ENCODE results near the gene SPTLC1. TPM values are rescaled to one million over a fixed set of nuclear protein-coding genes. Genes with fewer than 3 reads are reported as not detected.
"Not testable (repeated sequence)": the region's sequence is repeated elsewhere in the genome, so short reads cannot be mapped to it uniquely, and the experiment has no call there.

Gene SPTLC1
- total RNA-seq, 1 experiment from 2014 or later = 58.8 TPM

- Histone ChIP-seq H3K4me1 (ENCODE audit: control insufficient read depth, insufficient read depth, low read length) (no peaks in the 10 kb centered on the region), H3K9me3 (ENCODE audit: control insufficient read depth, insufficient read depth, low read depth, low read length) (no peaks in the 10 kb centered on the region), H3K27me3 (ENCODE audit: control insufficient read depth, insufficient read depth, low read length) (no peaks in the 10 kb centered on the region), H3K27ac (ENCODE audit: low read length) (no peak overlapping the region), H3K4me3 (ENCODE audit: low read depth in 2 of 2, low read length in 2 of 2) (no peak overlapping the region), H3K36me3 (ENCODE audit: control insufficient read depth, insufficient read depth, low read length) (peaks cover 3% of the 10 kb centered on the region; the same call in 1 of the 2 replicates)
- in situ Hi-C loops (cut with HindIII; ENCODE audit: low pct_unique_long_range_greater_than_20kb, low sequenced_read_pairs) = no loop called here
- peak; percentile 28; the same call in 1 of the 2 replicates for TF ChIP-seq CTCF (IDR thresholded peaks at IDR 0.05)
- no peak for TF ChIP-seq POLR2AphosphoS5 (IDR thresholded peaks at IDR 0.05; ENCODE audit: low read depth, low read length)
- no peak for TF ChIP-seq TCF7L2 (IDR thresholded peaks at IDR 0.05; ENCODE audit: low read depth, low read length)
- no peak for TF ChIP-seq SIN3A (IDR thresholded peaks at IDR 0.05; ENCODE audit: borderline replicate concordance, insufficient read depth, low read depth, low read length)
- no peak for TF ChIP-seq REST (IDR thresholded peaks at IDR 0.05; ENCODE audit: insufficient read depth in 1 of 2, low read depth in 2 of 2, low read length in 1 of 2)
- CTCF ChIA-PET = no interaction called here
- DNase-seq (ENCODE audit: low read depth, low spot score) = no peak
- intact Hi-C loops (cut with micrococcal nuclease; ENCODE audit: unreplicated experiment) = no loop called here
- BruUV-seq (replicated peaks) = no TSS peak
- no peak for ATAC-seq
- POLR2A ChIA-PET = no interaction called here
These were observed 85.7 kb downstream of the SPTLC1 start for GRCh38 chr9:92029553-92029952.

- intact Hi-C loops (cut with micrococcal nuclease; ENCODE audit: unreplicated experiment) = no loop called here
- CTCF ChIA-PET = no interaction called here
These were observed 88.8 kb downstream of the SPTLC1 start for GRCh38 chr9:92026206-92027002.

GRCh38 chr9:92021785-92022541, 93.2 kb downstream of the SPTLC1 start:
- intact Hi-C loops (cut with micrococcal nuclease; ENCODE audit: unreplicated experiment); H3K27ac ChIP-seq (ENCODE audit: low read length): not testable (repeated sequence)

More at GRCh38 chr9:92026206-92027002, 88.8 kb downstream of the SPTLC1 start:
- Histone ChIP-seq H3K36me3 (ENCODE audit: control insufficient read depth, insufficient read depth, low read length) (no peaks in the 10 kb centered on the region; the same call in 1 of the 2 replicates), H3K27me3 (ENCODE audit: control insufficient read depth, insufficient read depth, low read length) (no peaks in the 10 kb centered on the region), H3K27ac (ENCODE audit: low read length) (no peak overlapping the region), H3K4me1 (ENCODE audit: control insufficient read depth, insufficient read depth, low read length) (no peaks in the 10 kb centered on the region), H3K4me3 (ENCODE audit: low read depth in 2 of 2, low read length in 2 of 2) (no peak overlapping the region), H3K9me3 (ENCODE audit: control insufficient read depth, insufficient read depth, low read depth, low read length) (no peaks in the 10 kb centered on the region)
- no peak for DNase-seq (ENCODE audit: low read depth, low spot score)
- TF ChIP-seq TCF7L2 (IDR thresholded peaks at IDR 0.05; ENCODE audit: low read depth, low read length) (no peak), REST (IDR thresholded peaks at IDR 0.05; ENCODE audit: insufficient read depth in 1 of 2, low read depth in 2 of 2, low read length in 1 of 2) (no peak), POLR2AphosphoS5 (IDR thresholded peaks at IDR 0.05; ENCODE audit: low read depth, low read length) (no peak), SIN3A (IDR thresholded peaks at IDR 0.05; ENCODE audit: borderline replicate concordance, insufficient read depth, low read depth, low read length) (no peak)
- in situ Hi-C loops (cut with HindIII; ENCODE audit: low pct_unique_long_range_greater_than_20kb, low sequenced_read_pairs) = no loop called here
- POLR2A ChIA-PET = no interaction called here
- ATAC-seq = no peak
- no TSS peak for BruUV-seq (replicated peaks)

More at GRCh38 chr9:92021785-92022541, 93.2 kb downstream of the SPTLC1 start:
- BruUV-seq (replicated peaks); in situ Hi-C loops (cut with HindIII; ENCODE audit: low pct_unique_long_range_greater_than_20kb, low sequenced_read_pairs); H3K9me3 ChIP-seq (ENCODE audit: control insufficient read depth, insufficient read depth, low read depth, low read length); CTCF ChIA-PET; H3K27me3 ChIP-seq (ENCODE audit: control insufficient read depth, insufficient read depth, low read length); POLR2A ChIA-PET; ATAC-seq; H3K4me3 ChIP-seq (ENCODE audit: low read depth in 2 of 2, low read length in 2 of 2); DNase-seq (ENCODE audit: low read depth, low spot score); H3K4me1 ChIP-seq (ENCODE audit: control insufficient read depth, insufficient read depth, low read length); H3K36me3 ChIP-seq (ENCODE audit: control insufficient read depth, insufficient read depth, low read length): not testable (repeated sequence)

All from Panc1 (cell line).